ENCODE measurements around the gene ST3GAL5.
"Not testable (repeated sequence)": the region's sequence is repeated elsewhere in the genome, so short reads cannot be mapped to it uniquely, and the experiment has no call there.

ST3GAL5 gene

DNA sequence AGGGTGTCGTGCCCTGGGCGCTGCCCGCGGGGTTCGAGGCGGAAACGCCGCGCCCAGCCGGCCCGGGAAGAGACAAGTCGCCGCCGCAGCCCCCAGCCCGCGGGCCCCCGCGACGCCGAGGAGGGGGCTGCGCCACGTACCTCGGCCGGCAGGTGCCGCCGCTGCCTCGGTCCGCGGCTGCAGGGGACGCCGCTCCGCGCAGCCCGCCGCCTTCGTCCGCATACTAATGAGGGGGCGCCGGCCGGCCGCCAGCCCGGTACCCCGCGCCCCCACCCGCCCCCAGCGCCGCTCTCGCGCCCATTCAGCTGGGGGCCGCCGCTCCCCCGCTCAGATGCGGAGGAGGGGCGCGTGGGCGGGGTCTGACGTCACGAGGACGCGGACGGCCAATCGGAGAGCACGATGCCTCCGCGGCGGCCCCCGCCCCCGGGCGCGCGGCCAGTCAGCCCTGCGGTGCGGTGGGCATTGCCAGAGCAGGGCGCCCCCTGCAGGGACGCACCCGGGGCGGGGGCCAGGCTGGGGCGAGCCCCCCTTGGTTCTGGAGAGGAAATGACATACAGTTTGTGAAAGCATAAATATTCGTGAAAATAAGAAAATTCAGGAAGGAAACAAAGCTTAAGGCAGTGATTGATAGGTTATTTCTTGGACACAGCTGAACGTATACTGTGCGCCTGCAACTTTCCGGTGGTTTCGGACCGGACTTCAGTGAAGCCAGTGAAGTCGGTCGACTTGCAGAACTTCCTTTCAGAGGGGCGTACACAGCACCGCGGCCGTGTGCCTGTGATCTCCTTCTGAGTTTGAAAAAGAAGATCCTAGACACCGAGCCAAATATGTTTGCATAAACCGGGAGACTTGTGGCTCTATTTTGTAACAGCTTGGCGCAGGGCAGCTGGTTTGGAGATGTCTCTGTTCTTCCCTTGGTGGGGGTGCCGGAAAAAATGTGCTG is at the start of gene ST3GAL5:
ST3GAL5 (minus strand) TSS at position 307 of the 943 bp plus-strand sequence; CDS start at position 222, 85 bp downstream.
- DNase-seq: peak; percentile 98

DNA sequence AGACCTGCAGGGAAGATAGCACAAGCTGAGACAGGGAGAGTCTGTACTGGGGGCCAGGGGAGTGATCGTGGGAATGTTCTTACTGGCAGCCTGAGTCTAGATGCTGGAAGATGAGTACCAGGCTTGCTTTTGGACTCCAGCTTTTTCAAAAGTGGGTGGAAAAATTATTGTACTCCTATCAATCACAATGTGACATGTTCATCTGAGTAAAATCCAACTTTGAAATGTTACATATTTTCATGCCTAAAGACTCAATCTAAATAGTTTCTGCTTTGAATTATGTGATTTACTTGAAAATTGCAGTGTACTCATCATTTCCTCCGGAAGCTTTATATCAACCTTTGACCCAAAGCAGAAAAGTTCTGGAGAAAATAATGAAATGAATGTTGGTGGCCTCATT is 49.7 kb upstream of the ST3GAL5 start:
- DNase-seq: no peak

DNA sequence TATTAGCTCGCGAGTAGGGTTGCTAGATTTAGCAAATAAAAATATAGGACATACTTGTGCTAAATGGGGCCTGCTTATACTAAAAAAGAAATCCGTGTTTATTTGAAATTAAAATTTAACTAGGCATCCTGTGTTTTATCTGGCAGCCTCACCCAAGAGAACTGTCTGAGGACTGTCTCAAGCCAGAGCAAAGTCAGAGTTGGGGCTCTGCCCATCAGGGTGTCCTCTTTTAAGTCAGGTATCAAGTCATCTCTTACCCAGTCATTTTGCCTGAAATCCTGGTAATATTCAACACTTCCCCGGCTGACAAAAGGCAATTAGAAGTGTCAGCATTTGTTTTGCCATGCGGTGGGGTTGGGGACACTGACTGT is 48.3 kb upstream of the ST3GAL5 start:
- no peak for DNase-seq

DNA sequence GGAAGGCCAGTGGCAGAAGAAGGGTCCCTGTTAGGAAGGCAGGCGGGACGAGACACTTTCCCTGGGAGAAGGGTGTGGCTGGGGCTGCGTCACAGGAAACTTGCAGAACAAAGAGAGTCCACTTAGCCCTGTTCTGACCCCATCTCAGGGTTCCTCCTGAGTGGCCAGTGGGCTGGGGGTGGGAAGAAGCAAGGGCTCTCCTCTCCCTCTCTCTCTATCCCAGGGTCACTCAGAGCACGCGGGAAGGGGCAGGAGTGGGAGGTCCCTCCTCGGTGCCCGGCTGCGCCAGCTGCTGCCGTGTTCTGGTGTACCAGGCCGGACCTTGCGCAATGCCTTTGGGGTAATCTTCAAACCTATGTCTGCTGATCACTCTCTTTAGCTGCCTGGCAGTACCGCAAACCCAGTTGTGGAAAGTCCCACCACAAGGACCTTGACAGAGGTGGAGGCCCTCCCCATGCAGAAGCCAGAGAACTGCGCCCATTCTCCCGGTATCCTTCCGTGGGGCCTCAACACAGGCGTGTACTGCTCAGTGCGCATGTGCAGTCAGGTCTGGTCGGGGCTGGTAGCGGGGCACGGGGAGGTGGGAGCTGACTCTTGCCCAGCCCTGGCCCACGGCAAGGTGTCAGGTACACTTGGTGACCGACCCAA is 47.8 kb upstream of the ST3GAL5 start:
- no peak for DNase-seq

DNA sequence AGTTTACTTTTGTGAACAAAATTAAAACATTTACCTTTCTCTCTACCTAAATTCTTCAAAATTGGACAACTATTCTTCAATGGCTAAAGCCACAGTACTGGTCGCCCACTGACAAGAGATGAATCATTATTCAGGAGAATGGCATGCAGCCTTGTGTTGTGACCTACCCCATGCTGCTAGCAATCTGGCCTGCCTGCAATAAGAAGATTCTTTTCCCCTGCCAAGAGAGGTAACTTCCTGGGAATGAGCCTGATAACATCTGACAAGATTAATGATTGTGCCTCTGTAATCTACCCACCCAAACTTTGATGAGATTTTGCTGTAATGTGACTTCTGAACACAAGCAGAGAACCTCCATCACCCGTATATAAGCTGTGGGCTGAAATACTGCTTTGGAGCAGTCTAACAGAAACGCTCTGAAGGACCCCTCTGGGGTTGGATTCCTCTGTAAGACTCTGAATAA is 47.0 kb upstream of the ST3GAL5 start:
- DNase-seq: no peak

DNA sequence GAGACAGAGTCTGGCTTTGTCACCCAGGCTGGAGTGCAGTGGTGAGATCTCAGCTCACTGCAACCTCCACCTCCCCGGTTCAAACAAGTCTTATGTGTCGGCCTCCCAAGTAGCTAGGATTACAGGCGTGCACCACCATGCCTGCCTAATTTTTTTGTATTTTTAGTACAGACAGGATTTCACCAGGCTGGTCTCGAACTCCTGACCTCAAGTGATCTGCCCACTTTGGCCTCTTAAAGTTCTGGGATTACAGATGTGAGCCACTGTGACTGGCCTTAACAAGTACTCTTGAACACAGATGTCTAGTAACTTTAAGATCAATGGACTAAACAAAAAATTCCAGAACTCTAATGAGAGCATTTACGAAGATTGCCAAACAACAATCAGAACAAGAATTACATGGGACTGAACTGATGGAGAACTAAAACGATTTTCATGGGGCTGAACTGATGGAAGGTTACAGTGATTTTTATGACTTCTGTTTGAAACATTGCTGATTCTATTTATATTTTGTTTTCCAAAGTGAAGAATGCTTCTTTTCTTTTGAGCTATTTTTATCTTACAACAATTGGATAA is 46.5 kb upstream of the ST3GAL5 start:
- DNase-seq: no peak

GRCh38 chr2:85933753-85934594 is 45.2 kb upstream of the ST3GAL5 start:
- no peak for DNase-seq

- DNase-seq: not testable (repeated sequence)
These were observed 42.4 kb upstream of the ST3GAL5 start for GRCh38 chr2:85931151-85931550.

- no peak for DNase-seq
These were observed 41.6 kb upstream of the ST3GAL5 start for GRCh38 chr2:85930129-85931124.

GRCh38 chr2:85929096-85930050 is 40.6 kb upstream of the ST3GAL5 start:
- DNase-seq: no peak

DNA sequence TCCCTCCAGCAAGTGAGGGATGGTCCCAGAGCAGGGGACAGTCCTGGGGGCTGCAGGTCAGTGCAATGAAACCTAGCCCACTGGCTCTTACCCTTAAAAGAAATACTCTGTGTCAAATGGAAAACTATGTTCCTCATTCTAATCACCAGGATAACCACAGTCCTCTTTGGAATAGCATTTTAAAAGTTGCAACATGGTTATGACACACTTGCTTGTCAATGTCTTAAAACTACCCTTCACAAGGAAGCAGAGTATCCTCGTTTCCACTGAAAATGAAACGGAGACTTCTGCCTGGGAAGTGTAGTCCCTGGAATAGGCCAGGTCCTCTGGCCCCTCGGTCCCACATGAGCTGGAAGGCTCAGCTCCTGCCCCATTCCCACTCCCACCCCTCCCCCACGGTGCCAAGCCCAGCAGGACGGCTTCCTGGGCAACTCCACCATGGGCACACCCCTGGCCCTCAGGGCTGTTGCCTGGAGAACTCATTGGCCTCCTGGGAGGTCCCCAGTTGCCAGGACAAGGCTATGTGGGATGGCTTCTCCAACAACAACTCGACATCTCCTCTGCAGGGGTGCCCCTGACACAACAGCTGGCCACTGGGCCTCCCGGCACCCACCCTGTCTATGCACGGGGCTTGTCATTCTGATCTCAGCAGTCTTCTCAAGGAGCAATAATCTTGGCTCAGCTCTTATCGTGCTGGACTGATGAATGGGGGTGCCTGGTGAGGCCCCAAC is 38.3 kb upstream of the ST3GAL5 start:
- DNase-seq: no peak

GRCh38 chr2:85926526-85926925 is 37.7 kb upstream of the ST3GAL5 start:
- no peak for DNase-seq

DNA sequence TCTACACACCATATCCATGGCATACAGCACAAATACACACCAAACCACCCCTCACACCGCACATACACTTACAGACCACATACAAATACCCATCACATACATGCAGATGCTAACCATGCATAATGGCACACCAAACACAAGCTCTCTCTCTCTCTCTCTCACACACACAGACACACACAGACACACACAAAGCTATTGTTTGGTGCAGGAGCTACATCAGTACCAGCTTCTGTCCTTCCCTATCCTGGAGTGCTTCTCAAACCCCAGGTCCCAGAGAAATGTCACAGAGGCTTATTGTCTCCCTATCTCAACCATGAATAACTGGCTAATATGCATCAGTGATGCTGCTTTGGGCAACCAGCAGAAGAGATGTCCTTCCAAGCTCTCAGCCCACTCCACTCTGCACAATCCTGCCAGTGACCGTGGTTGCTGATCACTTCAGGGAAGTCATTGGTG is 36.5 kb upstream of the ST3GAL5 start:
- no peak for DNase-seq

GRCh38 chr2:85924522-85924921 is 35.7 kb upstream of the ST3GAL5 start:
- no peak for DNase-seq

GRCh38 chr2:85922199-85922598 is 33.4 kb upstream of the ST3GAL5 start:
- DNase-seq: no peak

DNA sequence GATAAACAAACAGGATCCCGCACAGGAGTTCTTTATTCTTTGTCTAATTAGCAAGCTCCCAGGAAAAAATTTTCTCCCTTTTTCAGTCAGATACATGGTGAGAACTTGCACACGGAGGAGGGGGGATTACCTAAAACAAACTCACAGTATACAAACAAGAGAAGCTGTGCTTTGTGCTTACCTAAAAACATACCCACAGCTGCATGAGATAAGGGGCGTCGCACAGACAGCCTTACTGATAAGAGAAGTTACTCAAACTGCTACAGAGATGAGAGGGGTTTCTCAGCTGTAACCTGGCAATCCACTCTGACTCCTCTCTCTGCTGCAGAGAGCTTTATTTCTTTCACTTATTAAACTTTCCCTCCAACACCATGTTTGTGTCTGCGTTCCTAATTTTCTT is 32.9 kb upstream of the ST3GAL5 start:
- no peak for DNase-seq

DNA sequence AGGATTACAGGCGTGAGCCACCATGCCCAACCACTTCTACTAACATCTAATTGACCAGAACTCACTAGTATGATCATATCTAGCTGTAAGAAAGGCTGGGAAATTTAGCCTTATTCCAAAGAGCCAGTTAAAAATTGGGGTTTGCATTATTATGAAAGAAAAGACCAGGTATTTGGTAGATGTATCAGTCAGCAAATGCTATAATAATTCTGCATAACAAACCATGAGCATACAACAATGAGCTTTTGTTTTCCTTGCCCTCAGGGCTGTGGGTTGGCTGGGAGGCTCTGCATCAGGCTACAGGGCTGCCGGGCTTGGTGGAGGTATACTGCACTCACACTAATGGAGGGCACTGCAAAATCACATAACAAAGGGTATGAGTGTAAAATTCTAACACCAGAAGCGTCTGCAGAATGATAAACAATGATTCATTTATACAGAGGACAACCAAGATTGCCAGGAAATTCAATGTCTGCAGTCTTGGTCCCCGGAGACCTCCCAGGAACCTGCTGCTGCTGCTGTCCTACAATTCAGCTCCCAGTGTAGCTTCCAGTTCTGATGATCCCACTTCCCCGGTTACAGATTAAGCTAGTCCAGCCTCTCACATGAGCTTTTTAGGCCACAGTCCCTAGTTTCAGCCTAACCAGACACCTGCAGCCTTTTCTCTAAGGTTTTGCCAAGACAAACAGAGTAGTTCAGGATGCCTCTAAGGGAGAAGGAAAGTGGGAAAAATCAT is 32.2 kb upstream of the ST3GAL5 start:
- DNase-seq: no peak

DNA sequence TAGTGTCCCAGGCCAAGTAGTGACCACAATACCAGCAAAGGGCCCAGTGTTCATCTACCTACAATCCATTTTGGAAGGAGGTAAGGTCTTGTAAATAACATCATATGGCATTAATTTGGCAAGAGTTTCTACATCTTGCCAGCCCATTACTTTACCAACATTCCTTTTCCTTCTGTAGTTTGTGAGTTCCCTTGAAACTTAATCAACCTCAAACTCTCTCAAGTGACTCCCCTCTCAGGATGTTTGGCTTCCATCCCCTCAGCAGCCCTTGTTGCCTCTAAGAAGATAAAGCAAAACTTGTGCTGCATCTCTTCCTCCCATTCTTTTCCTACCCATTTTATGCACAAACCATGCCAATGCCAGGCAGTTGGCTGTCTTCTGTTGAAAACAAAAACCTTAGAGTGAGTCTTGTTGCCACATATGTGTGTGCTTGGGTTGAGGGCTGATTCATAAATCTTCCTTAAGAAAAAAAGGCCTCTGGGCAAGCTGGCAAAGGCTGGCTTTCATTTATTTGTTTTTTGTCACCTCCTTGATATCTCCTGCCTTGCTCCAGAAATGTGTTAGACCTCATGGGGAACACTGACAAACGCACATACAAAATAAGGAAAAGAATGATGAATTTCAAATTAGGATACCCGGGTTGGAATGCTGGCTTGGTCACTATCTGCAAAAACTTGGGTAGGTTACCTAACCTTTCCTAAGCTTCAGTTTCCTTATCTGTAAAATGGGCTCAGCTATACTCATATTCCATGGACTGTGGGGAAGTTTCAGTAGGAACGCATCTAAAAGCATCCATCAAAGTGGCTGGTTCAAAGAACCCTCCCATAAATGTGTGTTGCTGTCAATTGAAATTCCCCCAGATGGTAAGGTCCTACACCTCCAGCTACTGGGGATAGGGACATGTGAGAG is 29.4 kb upstream of the ST3GAL5 start:
- no peak for DNase-seq

All from activated CD8-positive, alpha-beta memory T cell treated with anti-CD3 and anti-CD28 coated beads for 24 hours (primary cell).